Osteoblast (primary cell): Measurements from ENCODE around the gene SETD3. TPM values are rescaled to one million over a fixed set of nuclear protein-coding genes. Genes with fewer than 3 reads are reported as not detected.

Experiments
- DNase-seq: peaks from one replicate; pipeline ENCODE4 v3.0.0; 2011; ENCODE audit warnings: low spot score, mixed read lengths; ENCODE audit not compliant: insufficient read length; ENCODE audit errors: missing footprints
- H2AFZ ChIP-seq: 2 replicates; pipeline ENCODE4 v1.6.0; 2011; ENCODE audit warnings: mild to moderate bottlenecking, low read length
- H3K27ac ChIP-seq: 2 replicates; pipeline ENCODE4 v1.5.1; 2011; ENCODE audit warnings: mild to moderate bottlenecking, low read depth, low read length, moderate library complexity
- H3K27me3 ChIP-seq: 2 replicates; pipeline ENCODE4 v1.6.0; 2012; ENCODE audit warnings: mild to moderate bottlenecking, control low read depth, inconsistent platforms, low read length, moderate library complexity; ENCODE audit not compliant: insufficient read depth
- H3K36me3 ChIP-seq: 2 replicates; pipeline ENCODE4 v1.5.1; 2011; ENCODE audit warnings: mild to moderate bottlenecking, low read length, control low read depth, moderate library complexity; ENCODE audit not compliant: insufficient read depth
- H3K4me1 ChIP-seq: 2 replicates; pipeline ENCODE4 v1.5.1; 2011; ENCODE audit warnings: mild to moderate bottlenecking, low read length, control low read depth, moderate library complexity; ENCODE audit not compliant: insufficient read depth
- H3K4me2 ChIP-seq: 2 replicates; pipeline ENCODE4 v1.6.0; 2011; ENCODE audit warnings: mild to moderate bottlenecking, low read length; ENCODE audit not compliant: insufficient read depth
- H3K4me3 ChIP-seq: fragments of 200-600 bp; sonication (generic); 3 replicates; pipeline ENCODE4 v1.5.1; 2012; ENCODE audit warnings: mild to moderate bottlenecking, low read length, inconsistent platforms; ENCODE audit not compliant: insufficient read depth
- H3K79me2 ChIP-seq: 2 replicates; pipeline ENCODE4 v1.6.0; 2012; ENCODE audit warnings: mild to moderate bottlenecking, low read length, control low read depth, inconsistent platforms; ENCODE audit not compliant: insufficient read depth
- H3K9me3 ChIP-seq: 2 replicates; pipeline ENCODE4 v1.5.1; 2011; ENCODE audit warnings: low read depth, low read length, control low read depth
- H4K20me1 ChIP-seq: 2 replicates; pipeline ENCODE4 v1.6.0; 2012; ENCODE audit warnings: mild to moderate bottlenecking, low read length, control low read depth; ENCODE audit not compliant: insufficient read depth
- total RNA-seq: library from RNA; depleted of rRNA; stranded (reverse); fragments of >200 nt; gene quantifications from 2 replicates; pipeline ENCODE4 v1.2.3, GENCODE V29; 2012
- TF ChIP-seq, protein P1 (sequence below): IDR thresholded peaks from 2 replicates; pipeline ENCODE4 v1.5.1; 2011; ENCODE audit warnings: mild to moderate bottlenecking, low read depth, low read length, moderate library complexity; ENCODE audit errors: extremely low read depth

The SETD3 gene
- total RNA-seq, 1 donor = 65.1 TPM

- no peak for DNase-seq
- Histone ChIP-seq H3K36me3 (peaks cover 8% of the 10 kb centered on the region), H3K4me3 (no peak overlapping the region), H3K79me2 (no peaks in the 10 kb centered on the region), H3K4me1 (no peaks in the 10 kb centered on the region), H2AFZ (no peak overlapping the region), H3K9me3 (no peaks in the 10 kb centered on the region), H3K4me2 (no peak overlapping the region), H3K27ac (no peak overlapping the region), H4K20me1 (peaks cover 9% of the 10 kb centered on the region), H3K27me3 (no peaks in the 10 kb centered on the region)
- TF ChIP-seq, protein P1, sequence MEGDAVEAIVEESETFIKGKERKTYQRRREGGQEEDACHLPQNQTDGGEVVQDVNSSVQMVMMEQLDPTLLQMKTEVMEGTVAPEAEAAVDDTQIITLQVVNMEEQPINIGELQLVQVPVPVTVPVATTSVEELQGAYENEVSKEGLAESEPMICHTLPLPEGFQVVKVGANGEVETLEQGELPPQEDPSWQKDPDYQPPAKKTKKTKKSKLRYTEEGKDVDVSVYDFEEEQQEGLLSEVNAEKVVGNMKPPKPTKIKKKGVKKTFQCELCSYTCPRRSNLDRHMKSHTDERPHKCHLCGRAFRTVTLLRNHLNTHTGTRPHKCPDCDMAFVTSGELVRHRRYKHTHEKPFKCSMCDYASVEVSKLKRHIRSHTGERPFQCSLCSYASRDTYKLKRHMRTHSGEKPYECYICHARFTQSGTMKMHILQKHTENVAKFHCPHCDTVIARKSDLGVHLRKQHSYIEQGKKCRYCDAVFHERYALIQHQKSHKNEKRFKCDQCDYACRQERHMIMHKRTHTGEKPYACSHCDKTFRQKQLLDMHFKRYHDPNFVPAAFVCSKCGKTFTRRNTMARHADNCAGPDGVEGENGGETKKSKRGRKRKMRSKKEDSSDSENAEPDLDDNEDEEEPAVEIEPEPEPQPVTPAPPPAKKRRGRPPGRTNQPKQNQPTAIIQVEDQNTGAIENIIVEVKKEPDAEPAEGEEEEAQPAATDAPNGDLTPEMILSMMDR = no peak
Measured at GRCh38 chr14:99440278-99440677, 40.4 kb downstream of the SETD3 start.

DNA sequence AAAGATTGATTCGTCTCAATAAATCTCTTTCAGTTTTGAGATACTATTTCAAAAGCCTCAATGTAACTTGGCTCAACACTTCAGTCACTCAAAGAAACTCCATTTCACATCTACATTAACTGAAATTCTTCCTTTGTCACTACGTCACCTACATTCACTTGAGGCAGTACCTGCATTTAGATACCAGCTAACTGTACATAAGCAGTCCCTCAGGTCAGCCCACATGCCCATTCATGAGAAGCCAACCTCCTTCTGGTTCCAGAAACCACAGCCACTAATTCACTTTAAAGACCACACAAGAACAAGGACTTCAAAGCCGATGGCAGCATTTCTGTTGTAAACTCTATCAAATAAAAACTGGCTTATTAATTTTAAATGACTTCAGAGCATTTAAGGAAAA, 43.0 kb downstream of the SETD3 start:
- no peak for DNase-seq
- no peaks in the 10 kb centered on the region for H3K4me1 ChIP-seq
- no peak overlapping the region for H3K27ac ChIP-seq
- peaks cover 9% of the 10 kb centered on the region for H4K20me1 ChIP-seq
- TF ChIP-seq, protein P1 = no peak
- H3K9me3 ChIP-seq = no peaks in the 10 kb centered on the region
- no peaks in the 10 kb centered on the region for H3K27me3 ChIP-seq
- peaks cover 5% of the 10 kb centered on the region for H3K36me3 ChIP-seq
- no peaks in the 10 kb centered on the region for H3K79me2 ChIP-seq
- H3K4me2 ChIP-seq = no peak overlapping the region
- H2AFZ ChIP-seq = no peak overlapping the region
- H3K4me3 ChIP-seq = no peak overlapping the region

DNA sequence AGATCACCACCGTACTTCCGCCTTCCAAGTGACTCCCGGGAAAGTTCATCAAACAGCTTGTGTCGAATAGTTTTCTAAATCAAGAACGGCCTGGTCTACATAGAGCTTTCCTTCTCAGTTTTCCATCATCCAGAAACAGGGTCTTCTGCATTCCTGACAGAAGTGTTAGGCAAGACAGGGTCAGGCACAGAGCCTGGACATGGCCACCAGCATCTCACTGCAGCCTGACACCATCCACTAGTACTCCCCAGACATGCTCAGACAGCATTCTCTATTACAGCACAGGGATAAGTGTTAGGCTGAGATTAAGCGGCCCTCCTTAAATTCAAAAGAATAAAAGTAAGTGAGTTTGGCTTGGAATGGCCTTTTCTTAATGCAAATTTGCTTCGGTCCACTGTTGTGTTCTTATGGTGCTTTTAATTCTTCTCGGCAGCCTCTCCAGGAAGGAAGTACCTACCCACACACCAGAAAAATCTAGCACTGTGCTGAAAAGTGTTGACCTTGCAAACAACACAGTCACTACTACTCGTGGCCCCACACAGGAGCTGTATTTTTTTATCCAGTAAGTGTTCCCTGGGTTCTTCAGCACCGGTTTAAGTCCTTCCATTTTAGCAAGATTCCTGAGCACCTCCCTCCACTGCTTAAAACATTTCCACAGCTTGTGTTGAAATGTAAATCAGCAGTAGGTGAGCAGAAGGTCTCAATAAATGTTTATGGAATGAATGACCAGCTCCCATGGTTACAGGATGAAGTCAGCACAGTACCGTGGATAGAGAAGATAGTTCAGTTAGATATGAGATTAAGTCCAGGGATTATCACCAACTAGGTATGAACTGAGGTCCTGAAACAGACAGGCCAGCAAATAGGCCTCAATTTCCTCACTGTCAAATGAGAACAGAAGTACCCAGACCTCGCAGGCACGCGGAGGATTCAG, 44.1 kb downstream of the SETD3 start:
- Histone ChIP-seq H3K79me2 (no peaks in the 10 kb centered on the region), H4K20me1 (peaks cover 9% of the 10 kb centered on the region), H3K9me3 (no peaks in the 10 kb centered on the region), H2AFZ (no peak overlapping the region), H3K4me3 (no peak overlapping the region), H3K27me3 (no peaks in the 10 kb centered on the region), H3K36me3 (peaks cover 5% of the 10 kb centered on the region), H3K4me1 (no peaks in the 10 kb centered on the region), H3K27ac (no peak overlapping the region), H3K4me2 (no peak overlapping the region)
- TF ChIP-seq, protein P1 = no peak
- DNase-seq = no peak

GRCh38 chr14:99435327-99435726, 45.3 kb downstream of the SETD3 start:
- H3K27ac ChIP-seq = no peak overlapping the region
- TF ChIP-seq, protein P1 = no peak
- H2AFZ ChIP-seq = no peak overlapping the region
- no peak overlapping the region for H3K4me3 ChIP-seq
- no peaks in the 10 kb centered on the region for H3K27me3 ChIP-seq
- H3K36me3 ChIP-seq = peaks cover 5% of the 10 kb centered on the region
- no peak for DNase-seq
- H3K4me2 ChIP-seq = no peak overlapping the region
- H3K9me3 ChIP-seq = no peaks in the 10 kb centered on the region
- H4K20me1 ChIP-seq = peaks cover 9% of the 10 kb centered on the region
- H3K4me1 ChIP-seq = no peaks in the 10 kb centered on the region
- no peaks in the 10 kb centered on the region for H3K79me2 ChIP-seq
